ENCODE measurements around the gene RALGPS1.
A peak's percentile ranks its signal among the peaks of the same experiment; 100 is the strongest.

The RALGPS1 gene

GRCh38 chr9:126914458-126915280 is at the start of gene RALGPS1:
TSS of gene RALGPS1 (plus strand) at chr9:126914782. CDS start at chr9:126962290, 47,508 bp downstream.
- DNase-seq: peak; percentile 92

- no peak for DNase-seq
These were observed 45.2 kb upstream of the RALGPS1 start for GRCh38 chr9:126869368-126869767.

- no peak for DNase-seq
These were observed 42.1 kb upstream of the RALGPS1 start for GRCh38 chr9:126872516-126872915.

GRCh38 chr9:126874546-126875314 is 39.9 kb upstream of the RALGPS1 start:
- no peak for DNase-seq

- DNase-seq: no peak
These were observed 38.6 kb upstream of the RALGPS1 start for GRCh38 chr9:126875756-126876510.

GRCh38 chr9:126876531-126876930 is 38.1 kb upstream of the RALGPS1 start:
- DNase-seq: no peak

GRCh38 chr9:126877418-126877817 is 37.2 kb upstream of the RALGPS1 start:
- DNase-seq: no peak

- no peak for DNase-seq
These were observed 35.3 kb upstream of the RALGPS1 start for GRCh38 chr9:126879288-126879687.

GRCh38 chr9:126880226-126880946 is 34.2 kb upstream of the RALGPS1 start:
- DNase-seq: no peak

GRCh38 chr9:126880947-126881332 is 33.6 kb upstream of the RALGPS1 start:
- no peak for DNase-seq

- no peak for DNase-seq
These were observed 31.8 kb upstream of the RALGPS1 start for GRCh38 chr9:126882746-126883145.

GRCh38 chr9:126883636-126884035 is 30.9 kb upstream of the RALGPS1 start:
- DNase-seq: no peak

GRCh38 chr9:126885131-126885641 is 29.4 kb upstream of the RALGPS1 start:
- no peak for DNase-seq

- no peak for DNase-seq
These were observed 28.4 kb upstream of the RALGPS1 start for GRCh38 chr9:126886034-126886822.

- no peak for DNase-seq
These were observed 27.7 kb upstream of the RALGPS1 start for GRCh38 chr9:126886897-126887296.

- DNase-seq: no peak
These were observed 22.9 kb upstream of the RALGPS1 start for GRCh38 chr9:126891676-126892075.

- no peak for DNase-seq
These were observed 21.5 kb upstream of the RALGPS1 start for GRCh38 chr9:126893079-126893478.

- no peak for DNase-seq
These were observed 20.5 kb upstream of the RALGPS1 start for GRCh38 chr9:126894052-126894603.

GRCh38 chr9:126902210-126902609 is 12.4 kb upstream of the RALGPS1 start:
- DNase-seq: no peak

- DNase-seq: no peak
These were observed 10.0 kb upstream of the RALGPS1 start for GRCh38 chr9:126904586-126904985.

- DNase-seq: no peak
These were observed 8.5 kb upstream of the RALGPS1 start for GRCh38 chr9:126906091-126906490.
